PC-9 (cell line): ENCODE results near the gene TAS2R13. TPM values are rescaled to one million over a fixed set of nuclear protein-coding genes. Genes with fewer than 3 reads are reported as not detected.
A peak's percentile ranks its signal among the peaks of the same experiment; 100 is the strongest.

Experiments
- BruUV-seq: library from RNA; stranded (reverse); fragments of 400-500 nt; replicated peaks from 2 replicates; lab custom pipeline; 2021; lab: Mats Ljungman, UMichigan
- CTCF ChIA-PET: fragments of 300-600 bp; sonication (Branson Sonifier 250); formaldehyde crosslinking; loops from one replicate; lab custom pipeline; 2022; ENCODE audit warnings: antibody characterized with exemption; lab: Charles Lee
- POLR2A ChIA-PET: fragments of 300-600 bp; sonication (Branson Sonifier 250); formaldehyde crosslinking; loops from one replicate; lab custom pipeline; 2022; ENCODE audit warnings: antibody characterized with exemption; ENCODE audit not compliant: unreplicated experiment; lab: Charles Lee
- DNase-seq, 2 experiments: peaks; one replicate each; pipeline versions ENCODE4 v3.0.0 to v3.0.0-alpha.2; 2015 to 2022; ENCODE audit warnings: mixed read lengths in 1 of 2
- H2AFZ ChIP-seq: fragments of 200-600 bp; sonication (generic); 2 replicates; pipeline ENCODE4 v1.8.1; 2017; ENCODE audit warnings: antibody characterized with exemption
- H3F3A ChIP-seq: fragments of 200-600 bp; sonication (generic); 2 replicates; pipeline ENCODE4 v1.8.1; 2017; ENCODE audit warnings: antibody characterized with exemption, mild to moderate bottlenecking, low read depth; ENCODE audit not compliant: insufficient read depth
- H3K27ac ChIP-seq: fragments of 200-600 bp; sonication (generic); 2 replicates; pipeline ENCODE4 v1.6.1; 2016; ENCODE audit warnings: mixed run types
- H3K27me3 ChIP-seq: fragments of 200-600 bp; sonication (generic); 2 replicates; pipeline ENCODE4 v1.6.1; 2016; ENCODE audit warnings: low read depth, mixed run types; ENCODE audit not compliant: insufficient read depth
- H3K36me3 ChIP-seq: fragments of 200-600 bp; sonication (generic); 2 replicates; pipeline ENCODE4 v1.6.1; 2016; ENCODE audit warnings: low read depth, mixed run types
- H3K4me1 ChIP-seq: fragments of 200-600 bp; sonication (generic); replicated peaks from 2 replicates; pipeline ENCODE4 v1.6.1; 2016; ENCODE audit warnings: mixed run types; ENCODE audit not compliant: insufficient read depth
- H3K4me2 ChIP-seq: fragments of 200-600 bp; sonication (generic); 2 replicates; pipeline ENCODE4 v1.6.1; 2017; ENCODE audit warnings: mixed run types
- H3K4me3 ChIP-seq: fragments of 200-600 bp; sonication (generic); 2 replicates; pipeline ENCODE4 v1.6.1; 2016; ENCODE audit warnings: mixed run types
- H3K79me2 ChIP-seq: fragments of 200-600 bp; sonication (generic); 2 replicates; pipeline ENCODE4 v1.6.1; 2017; ENCODE audit warnings: low read depth, mixed run types
- H3K9me2 ChIP-seq: fragments of 200-600 bp; sonication (generic); 2 replicates; pipeline ENCODE4 v1.8.1; 2017; ENCODE audit warnings: mild to moderate bottlenecking; ENCODE audit not compliant: insufficient read depth
- H3K9me3 ChIP-seq: fragments of 200-600 bp; sonication (generic); 2 replicates; pipeline ENCODE4 v1.8.1; 2016; ENCODE audit warnings: low read depth; ENCODE audit not compliant: insufficient read depth
- H4K20me1 ChIP-seq: fragments of 200-600 bp; sonication (generic); 2 replicates; pipeline ENCODE4 v1.8.1; 2017; ENCODE audit not compliant: insufficient read depth
- EZH2 ChIP-seq: fragments of 200-600 bp; sonication (generic); IDR thresholded peaks from 2 replicates; pipeline ENCODE4 v1.8.0; 2017; ENCODE audit warnings: antibody characterized with exemption, low read depth
- intact Hi-C: fragments of 100-400 bp; cut with micrococcal nuclease; formaldehyde crosslinking; loops from one replicate; pipeline ENCODE4 v1.10.0; 2022; ENCODE audit not compliant: unreplicated experiment
- total RNA-seq: library from RNA; stranded (reverse); gene quantifications from 2 replicates; pipeline ENCODE4 v1.2.3, GENCODE V29; 2021
- TF ChIP-seq, protein P1 (sequence below): fragments of 200-600 bp; sonication (generic); conservative IDR thresholded peaks from 2 replicates; pipeline ENCODE4 v1.6.1; 2017; ENCODE audit warnings: mixed run types, antibody characterized with exemption, mild to moderate bottlenecking, moderate library complexity

TAS2R13 gene
- total RNA-seq, 1 experiment from 2014 or later, result 2.6 TPM

DNA sequence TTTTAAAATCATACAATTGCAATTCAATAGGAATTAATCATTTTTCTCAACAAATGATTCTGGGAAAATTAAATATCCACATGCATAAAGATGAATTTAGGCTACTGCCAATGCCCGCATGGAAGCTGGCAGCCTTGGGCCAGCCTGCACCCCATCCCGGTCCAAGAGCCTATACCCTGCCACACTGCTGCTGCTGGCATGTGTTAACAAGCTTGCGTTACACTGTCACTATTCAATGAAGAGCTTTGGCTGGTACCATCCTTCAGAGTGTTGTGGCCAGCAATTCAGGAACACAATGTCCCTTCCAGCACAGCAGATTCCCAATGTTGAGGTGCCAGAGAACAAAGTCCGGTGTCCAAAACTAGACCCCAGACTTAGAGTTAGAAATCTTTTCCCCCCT, 43.3 kb upstream of the TAS2R13 start:
- no peak overlapping the region for H3K4me3 ChIP-seq
- no peak overlapping the region for H2AFZ ChIP-seq
- ChIA-PET POLR2A (no interaction called here), CTCF (no interaction called here)
- H4K20me1 ChIP-seq, result no peaks in the 10 kb centered on the region
- no peaks in the 10 kb centered on the region for H3K36me3 ChIP-seq
- no peak overlapping the region for H3K4me2 ChIP-seq
- no peak for TF ChIP-seq EZH2
- TF ChIP-seq, protein P1, sequence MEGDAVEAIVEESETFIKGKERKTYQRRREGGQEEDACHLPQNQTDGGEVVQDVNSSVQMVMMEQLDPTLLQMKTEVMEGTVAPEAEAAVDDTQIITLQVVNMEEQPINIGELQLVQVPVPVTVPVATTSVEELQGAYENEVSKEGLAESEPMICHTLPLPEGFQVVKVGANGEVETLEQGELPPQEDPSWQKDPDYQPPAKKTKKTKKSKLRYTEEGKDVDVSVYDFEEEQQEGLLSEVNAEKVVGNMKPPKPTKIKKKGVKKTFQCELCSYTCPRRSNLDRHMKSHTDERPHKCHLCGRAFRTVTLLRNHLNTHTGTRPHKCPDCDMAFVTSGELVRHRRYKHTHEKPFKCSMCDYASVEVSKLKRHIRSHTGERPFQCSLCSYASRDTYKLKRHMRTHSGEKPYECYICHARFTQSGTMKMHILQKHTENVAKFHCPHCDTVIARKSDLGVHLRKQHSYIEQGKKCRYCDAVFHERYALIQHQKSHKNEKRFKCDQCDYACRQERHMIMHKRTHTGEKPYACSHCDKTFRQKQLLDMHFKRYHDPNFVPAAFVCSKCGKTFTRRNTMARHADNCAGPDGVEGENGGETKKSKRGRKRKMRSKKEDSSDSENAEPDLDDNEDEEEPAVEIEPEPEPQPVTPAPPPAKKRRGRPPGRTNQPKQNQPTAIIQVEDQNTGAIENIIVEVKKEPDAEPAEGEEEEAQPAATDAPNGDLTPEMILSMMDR, result no peak
- H3K79me2 ChIP-seq, result no peaks in the 10 kb centered on the region
- H3K9me2 ChIP-seq, result no peaks in the 10 kb centered on the region
- no peak overlapping the region for H3K27ac ChIP-seq
- DNase-seq, result no peak
- no peaks in the 10 kb centered on the region for H3K27me3 ChIP-seq
- no peaks in the 10 kb centered on the region for H3F3A ChIP-seq
- no peaks in the 10 kb centered on the region for H3K9me3 ChIP-seq
- no TSS peak for BruUV-seq
- intact Hi-C loops, result no loop called here
- no peaks in the 10 kb centered on the region for H3K4me1 ChIP-seq

DNA sequence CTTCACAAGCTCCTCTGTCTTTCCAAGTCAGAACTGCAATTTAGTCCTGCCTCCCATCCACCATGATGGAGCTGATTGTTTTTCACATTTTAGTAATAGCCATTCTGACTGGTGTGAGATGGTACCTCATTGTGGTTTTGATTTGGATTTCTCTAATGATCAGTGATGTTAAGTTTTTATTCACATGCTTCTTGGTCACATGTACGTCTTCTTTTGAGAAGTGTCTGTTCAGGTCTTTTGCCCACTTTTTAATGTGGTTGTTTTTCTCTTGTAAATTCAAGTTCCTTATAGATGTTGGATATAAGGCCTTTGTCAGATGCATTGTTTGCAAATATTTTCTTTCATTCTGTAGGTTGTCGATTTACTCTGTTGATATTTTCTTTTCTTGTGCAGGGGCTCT, 33.8 kb upstream of the TAS2R13 start:
- CTCF ChIA-PET, result no interaction called here

DNA sequence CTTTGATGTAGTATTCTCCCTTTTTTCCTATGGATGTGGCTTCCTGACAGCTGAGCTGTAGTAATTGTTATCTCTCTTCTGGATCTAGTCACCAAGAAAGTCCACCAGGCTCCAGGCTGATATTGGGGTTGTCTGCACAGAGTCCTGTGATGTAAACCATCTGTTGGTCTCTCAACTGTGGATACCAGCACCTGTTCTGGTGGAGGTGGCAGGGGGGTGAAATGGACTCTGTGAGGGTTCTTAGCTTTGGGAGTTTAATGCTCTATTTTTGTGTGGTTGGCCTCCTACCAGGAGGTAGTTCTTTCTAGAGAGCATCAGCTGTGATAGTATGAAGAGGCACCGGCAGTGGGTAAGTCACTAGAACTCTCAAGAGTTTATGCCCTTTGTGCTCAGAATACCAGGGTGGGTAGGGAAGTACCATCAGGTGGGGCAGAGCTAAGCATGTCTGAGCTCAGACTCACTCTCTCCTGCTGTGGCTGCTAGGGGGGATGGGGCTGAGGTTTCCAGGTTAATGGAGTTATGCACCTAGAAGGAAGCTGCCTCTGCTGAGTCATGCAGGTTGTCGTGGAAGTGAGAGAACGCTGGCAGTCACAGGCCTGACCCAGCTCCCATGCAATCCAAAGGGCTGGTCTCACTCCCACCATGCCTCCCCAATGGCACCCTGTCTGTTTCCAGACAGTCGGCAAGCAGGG, 32.7 kb upstream of the TAS2R13 start:
- intact Hi-C loops, result no loop called here
- peak overlapping the region; percentile 49 for H3K4me2 ChIP-seq
- no peak for TF ChIP-seq EZH2
- TF ChIP-seq, protein P1, result no peak
- no peaks in the 10 kb centered on the region for H3K36me3 ChIP-seq
- CTCF ChIA-PET, result no interaction called here
- peaks cover 4% of the 10 kb centered on the region for H3K9me3 ChIP-seq
- H2AFZ ChIP-seq, result peak overlapping the region; percentile 74
- H3K27me3 ChIP-seq, result no peaks in the 10 kb centered on the region
- peak; percentile 83 to 87 for DNase-seq
- H3K9me2 ChIP-seq, result no peaks in the 10 kb centered on the region
- no peak overlapping the region for H3K4me3 ChIP-seq
- POLR2A ChIA-PET, result interaction anchor here (0.6 kb wide), 1 partner anchor 829 kb away, joined by 3 read pairs; no protein-coding TSS in a partner anchor
- no peaks in the 10 kb centered on the region for H3K79me2 ChIP-seq
- H3K4me1 ChIP-seq, result peaks cover 32% of the 10 kb centered on the region
- H4K20me1 ChIP-seq, result no peaks in the 10 kb centered on the region
- BruUV-seq, result TSS peak; percentile 87
- H3F3A ChIP-seq, result peaks cover 8% of the 10 kb centered on the region; the same call in 1 of the 2 replicates
- peak overlapping the region; percentile 87 for H3K27ac ChIP-seq

More for the DNA sequence above, 33.8 kb upstream of the TAS2R13 start:
- H3K4me2 ChIP-seq, result 0 out of 2 replicates have a peak overlapping the region, but pooled peaks have one; percentile 49
- H2AFZ ChIP-seq, result no peak overlapping the region
- peak overlapping the region; percentile 87 for H3K27ac ChIP-seq
- intact Hi-C loops, result no loop called here
- H3K9me3 ChIP-seq, result peaks cover 4% of the 10 kb centered on the region
- TF ChIP-seq, protein P1, result no peak
- TF ChIP-seq EZH2, result no peak
- peaks cover 32% of the 10 kb centered on the region for H3K4me1 ChIP-seq
- H4K20me1 ChIP-seq, result no peaks in the 10 kb centered on the region
- no peaks in the 10 kb centered on the region for H3K36me3 ChIP-seq
- POLR2A ChIA-PET, result no interaction called here
- no peak for DNase-seq
- H3K9me2 ChIP-seq, result no peaks in the 10 kb centered on the region
- BruUV-seq, result no TSS peak
- H3K4me3 ChIP-seq, result no peak overlapping the region
- no peaks in the 10 kb centered on the region for H3K27me3 ChIP-seq
- no peaks in the 10 kb centered on the region for H3K79me2 ChIP-seq
- peaks cover 8% of the 10 kb centered on the region; the same call in 1 of the 2 replicates for H3F3A ChIP-seq
